SK-N-SH treated with all-trans-retinoic acid at 6 μM for 48 hours (cell line): Measurements from ENCODE around the gene NUP210.

Experiments
- ATAC-seq: fragments of 200-7000 bp; cut with Tn5 transposase; 3 replicates; pipeline ENCODE4 v1.9.1; 2020; ENCODE audit warnings: mild to moderate bottlenecking, moderate library complexity
- ARNTL ChIP-seq: fragments of 450-650 bp; formaldehyde crosslinking; IDR thresholded peaks from 2 replicates; pipeline ENCODE4 v1.5.0; 2020; ENCODE audit warnings: low read depth, mild to moderate bottlenecking, moderate library complexity, borderline replicate concordance
- BACH2 ChIP-seq: fragments of 250-450 bp; sonication (Bioruptor Pico); IDR thresholded peaks from 2 replicates; pipeline ENCODE4 v1.9.0; 2021; ENCODE audit warnings: mild to moderate bottlenecking, borderline replicate concordance
- CSDC2 ChIP-seq: fragments of 250-450 bp; sonication (Bioruptor Pico); IDR thresholded peaks from 2 replicates; pipeline ENCODE4 v1.5.0; 2020; ENCODE audit warnings: mild to moderate bottlenecking, moderate library complexity
- ESRRG ChIP-seq: fragments of 250-450 bp; sonication (Bioruptor Pico); IDR thresholded peaks from 2 replicates; pipeline ENCODE4 v1.6.1; 2021; ENCODE audit warnings: mild to moderate bottlenecking
- GLIS3 ChIP-seq: fragments of 250-450 bp; sonication (Bioruptor Pico); IDR thresholded peaks from 2 replicates; pipeline ENCODE4 v1.5.0; 2020; ENCODE audit warnings: mild to moderate bottlenecking, moderate library complexity
- ISL1 ChIP-seq: fragments of 250-450 bp; sonication (Bioruptor Pico); IDR thresholded peaks from 2 replicates; pipeline ENCODE4 v2.1.2; 2022; ENCODE audit warnings: mild to moderate bottlenecking, moderate library complexity
- OSR1 ChIP-seq: fragments of 250-450 bp; sonication (Bioruptor Pico); IDR thresholded peaks from 2 replicates; pipeline ENCODE4 v1.8.0; 2022; ENCODE audit warnings: moderate library complexity, mild to moderate bottlenecking, inconsistent platforms
- POU6F1 ChIP-seq: fragments of 250-450 bp; sonication (Bioruptor Pico); IDR thresholded peaks from 2 replicates; pipeline ENCODE4 v1.8.0; 2021; ENCODE audit warnings: low read depth, mild to moderate bottlenecking, moderate library complexity, borderline replicate concordance
- PPARA ChIP-seq: fragments of 250-450 bp; sonication (Bioruptor Pico); IDR thresholded peaks from 2 replicates; pipeline ENCODE4 v1.5.0; 2020; ENCODE audit warnings: mild to moderate bottlenecking, borderline replicate concordance
- RARB ChIP-seq: fragments of 250-450 bp; sonication (Bioruptor Pico); IDR thresholded peaks from 2 replicates; pipeline ENCODE4 v1.8.0; 2021; ENCODE audit warnings: mild to moderate bottlenecking, moderate library complexity
- TCF4 ChIP-seq: fragments of 250-450 bp; sonication (Bioruptor Pico); IDR thresholded peaks from 2 replicates; pipeline ENCODE4 v1.8.0; 2021; ENCODE audit warnings: mild to moderate bottlenecking, moderate library complexity, borderline replicate concordance
- TOX ChIP-seq: fragments of 250-450 bp; sonication (Bioruptor Pico); IDR thresholded peaks from 2 replicates; pipeline ENCODE4 v1.8.0; 2021; ENCODE audit warnings: mild to moderate bottlenecking, moderate library complexity, borderline replicate concordance
- ZC3H10 ChIP-seq: fragments of 250-450 bp; sonication (Bioruptor Pico); IDR thresholded peaks from 2 replicates; pipeline ENCODE4 v1.5.1; 2021; ENCODE audit warnings: mild to moderate bottlenecking, moderate library complexity
- ZFP3 ChIP-seq: fragments of 250-450 bp; sonication (Bioruptor Pico); IDR thresholded peaks from 2 replicates; pipeline ENCODE4 v1.5.0; 2020; ENCODE audit warnings: mild to moderate bottlenecking, moderate library complexity
- ZNF565 ChIP-seq: fragments of 450-650 bp; formaldehyde crosslinking; conservative IDR thresholded peaks from 2 replicates; pipeline ENCODE4 v1.5.0; 2020; ENCODE audit warnings: low read depth, mild to moderate bottlenecking, moderate library complexity
- ZNF70 ChIP-seq: fragments of 450-650 bp; formaldehyde crosslinking; IDR thresholded peaks from 2 replicates; pipeline ENCODE4 v1.5.0; 2020; ENCODE audit warnings: mild to moderate bottlenecking, moderate library complexity
- ZNF8 ChIP-seq: fragments of 450-650 bp; formaldehyde crosslinking; IDR thresholded peaks from 2 replicates; pipeline ENCODE4 v1.5.0; 2020; ENCODE audit warnings: mild to moderate bottlenecking, moderate library complexity
- TF ChIP-seq, protein P1 (sequence below): fragments of 250-450 bp; sonication (Bioruptor Pico); IDR thresholded peaks from 2 replicates; pipeline ENCODE4 v1.8.0; 2020; ENCODE audit warnings: mild to moderate bottlenecking, moderate library complexity, borderline replicate concordance
- TF ChIP-seq, protein P2 (sequence below): fragments of 250-450 bp; sonication (Bioruptor Pico); IDR thresholded peaks from 2 replicates; pipeline ENCODE4 v1.5.1; 2021; ENCODE audit warnings: mild to moderate bottlenecking, moderate library complexity
- TF ChIP-seq, protein P3 (sequence below): fragments of 250-450 bp; sonication (Bioruptor Pico); IDR thresholded peaks from 2 replicates; pipeline ENCODE4 v1.5.1; 2020; ENCODE audit warnings: low read depth, mild to moderate bottlenecking, moderate library complexity

Gene NUP210

GRCh38 chr3:13349823-13350222, 70.3 kb downstream of the NUP210 start:
- no peak for ATAC-seq

DNA sequence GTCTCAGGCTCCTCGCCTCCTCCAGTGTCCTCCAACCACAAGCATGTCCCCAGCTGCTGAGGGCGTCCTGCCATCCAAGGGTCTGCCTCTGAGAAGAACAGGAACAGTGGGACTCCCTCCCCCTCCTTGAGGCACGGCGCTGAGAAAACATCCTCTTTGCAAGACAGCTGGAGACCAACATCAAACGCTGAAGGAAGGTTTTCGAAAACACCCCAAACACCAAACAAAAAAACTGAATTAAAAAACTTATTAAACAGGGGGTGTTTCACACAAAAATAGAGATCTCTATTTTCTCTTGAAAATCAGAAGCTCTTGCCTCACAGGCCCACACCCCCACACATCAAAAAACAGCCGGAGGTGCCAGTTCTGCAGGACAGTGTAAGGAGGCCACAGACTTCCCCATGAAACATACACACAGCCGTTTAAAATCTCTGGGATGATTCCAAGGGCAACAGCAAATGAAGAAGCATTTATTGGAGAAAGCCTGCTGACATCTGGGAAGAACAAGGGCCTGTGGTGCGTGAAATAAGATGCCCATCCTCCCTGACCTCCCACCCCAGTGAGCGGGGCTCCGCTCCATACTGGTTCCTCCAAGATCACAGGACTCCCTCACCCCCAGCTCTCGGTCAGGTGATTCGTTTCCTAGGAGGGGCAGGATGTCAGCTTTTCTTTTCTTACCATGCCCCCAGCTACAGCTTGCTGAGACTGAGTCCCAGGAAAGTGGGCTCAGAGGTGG, 71.3 kb downstream of the NUP210 start:
- no peak for ATAC-seq
- TF ChIP-seq ZNF70 (CRISPR knock-in tag), result no peak
- TF ChIP-seq, protein P1, sequence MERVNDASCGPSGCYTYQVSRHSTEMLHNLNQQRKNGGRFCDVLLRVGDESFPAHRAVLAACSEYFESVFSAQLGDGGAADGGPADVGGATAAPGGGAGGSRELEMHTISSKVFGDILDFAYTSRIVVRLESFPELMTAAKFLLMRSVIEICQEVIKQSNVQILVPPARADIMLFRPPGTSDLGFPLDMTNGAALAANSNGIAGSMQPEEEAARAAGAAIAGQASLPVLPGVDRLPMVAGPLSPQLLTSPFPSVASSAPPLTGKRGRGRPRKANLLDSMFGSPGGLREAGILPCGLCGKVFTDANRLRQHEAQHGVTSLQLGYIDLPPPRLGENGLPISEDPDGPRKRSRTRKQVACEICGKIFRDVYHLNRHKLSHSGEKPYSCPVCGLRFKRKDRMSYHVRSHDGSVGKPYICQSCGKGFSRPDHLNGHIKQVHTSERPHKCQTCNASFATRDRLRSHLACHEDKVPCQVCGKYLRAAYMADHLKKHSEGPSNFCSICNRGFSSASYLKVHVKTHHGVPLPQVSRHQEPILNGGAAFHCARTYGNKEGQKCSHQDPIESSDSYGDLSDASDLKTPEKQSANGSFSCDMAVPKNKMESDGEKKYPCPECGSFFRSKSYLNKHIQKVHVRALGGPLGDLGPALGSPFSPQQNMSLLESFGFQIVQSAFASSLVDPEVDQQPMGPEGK (CRISPR knock-in tag), result no peak
- TF ChIP-seq TCF4 (CRISPR knock-in tag), result no peak
- TF ChIP-seq GLIS3 (CRISPR knock-in tag), result no peak
- no peak for TF ChIP-seq ZNF565 (CRISPR knock-in tag)
- TF ChIP-seq, protein P2, sequence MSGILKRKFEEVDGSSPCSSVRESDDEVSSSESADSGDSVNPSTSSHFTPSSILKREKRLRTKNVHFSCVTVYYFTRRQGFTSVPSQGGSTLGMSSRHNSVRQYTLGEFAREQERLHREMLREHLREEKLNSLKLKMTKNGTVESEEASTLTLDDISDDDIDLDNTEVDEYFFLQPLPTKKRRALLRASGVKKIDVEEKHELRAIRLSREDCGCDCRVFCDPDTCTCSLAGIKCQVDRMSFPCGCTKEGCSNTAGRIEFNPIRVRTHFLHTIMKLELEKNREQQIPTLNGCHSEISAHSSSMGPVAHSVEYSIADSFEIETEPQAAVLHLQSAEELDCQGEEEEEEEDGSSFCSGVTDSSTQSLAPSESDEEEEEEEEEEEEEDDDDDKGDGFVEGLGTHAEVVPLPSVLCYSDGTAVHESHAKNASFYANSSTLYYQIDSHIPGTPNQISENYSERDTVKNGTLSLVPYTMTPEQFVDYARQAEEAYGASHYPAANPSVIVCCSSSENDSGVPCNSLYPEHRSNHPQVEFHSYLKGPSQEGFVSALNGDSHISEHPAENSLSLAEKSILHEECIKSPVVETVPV (CRISPR knock-in tag), result no peak
- TF ChIP-seq POU6F1, result no peak
- no peak for TF ChIP-seq ZC3H10 (CRISPR knock-in tag)
- TF ChIP-seq CSDC2 (CRISPR knock-in tag), result no peak
- TF ChIP-seq RARB (CRISPR knock-in tag), result no peak
- TF ChIP-seq OSR1 (CRISPR knock-in tag), result no peak
- TF ChIP-seq ARNTL (CRISPR knock-in tag), result no peak
- TF ChIP-seq ISL1, result no peak
- no peak for TF ChIP-seq ESRRG (CRISPR knock-in tag)
- TF ChIP-seq, all 23 proteins: peak for 0

More at GRCh38 chr3:13349823-13350222, 70.3 kb downstream of the NUP210 start:
- TF ChIP-seq ZNF8, result no peak
- TF ChIP-seq, all 23 proteins: peak for 0

- TF ChIP-seq GLIS3 (CRISPR knock-in tag) (no peak), OSR1 (CRISPR knock-in tag) (no peak), ZFP3 (CRISPR knock-in tag) (no peak), BACH2 (CRISPR knock-in tag) (no peak), ISL1 (no peak), TCF4 (CRISPR knock-in tag) (no peak), ZNF70 (CRISPR knock-in tag) (no peak), ARNTL (CRISPR knock-in tag) (no peak), PPARA (CRISPR knock-in tag) (no peak), TOX (no peak)
- TF ChIP-seq, protein P2 (CRISPR knock-in tag), result no peak
- TF ChIP-seq, protein P1 (CRISPR knock-in tag), result no peak
- TF ChIP-seq, protein P3, sequence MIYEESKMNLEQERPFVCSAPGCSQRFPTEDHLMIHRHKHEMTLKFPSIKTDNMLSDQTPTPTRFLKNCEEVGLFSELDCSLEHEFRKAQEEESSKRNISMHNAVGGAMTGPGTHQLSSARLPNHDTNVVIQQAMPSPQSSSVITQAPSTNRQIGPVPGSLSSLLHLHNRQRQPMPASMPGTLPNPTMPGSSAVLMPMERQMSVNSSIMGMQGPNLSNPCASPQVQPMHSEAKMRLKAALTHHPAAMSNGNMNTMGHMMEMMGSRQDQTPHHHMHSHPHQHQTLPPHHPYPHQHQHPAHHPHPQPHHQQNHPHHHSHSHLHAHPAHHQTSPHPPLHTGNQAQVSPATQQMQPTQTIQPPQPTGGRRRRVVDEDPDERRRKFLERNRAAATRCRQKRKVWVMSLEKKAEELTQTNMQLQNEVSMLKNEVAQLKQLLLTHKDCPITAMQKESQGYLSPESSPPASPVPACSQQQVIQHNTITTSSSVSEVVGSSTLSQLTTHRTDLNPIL, result no peak
Observed at GRCh38 chr3:13348100-13348499, 72.0 kb downstream of the NUP210 start.

More at GRCh38 chr3:13348100-13348499, 72.0 kb downstream of the NUP210 start:
- no peak for ATAC-seq
